T-helper 2 cell treated with Interferon-gamma antibody and Interleukin-4, amounts not matched to agents 100 ng/mL and 5 ng/mL, for 36 hours (primary cell): ENCODE results near the gene CLK1. TPM values are rescaled to one million over a fixed set of nuclear protein-coding genes. Genes with fewer than 3 reads are reported as not detected.

ENCODE experiments used
- intact Hi-C: fragments of 100-400 bp; cut with micrococcal nuclease; formaldehyde crosslinking; loops from one replicate; pipeline ENCODE4 v1.15.1; 2023
- total RNA-seq: library from RNA; stranded (reverse); gene quantifications from 2 replicates; pipeline ENCODE4 v1.2.3, GENCODE V29; 2022

CLK1 gene
- 118 and 130 TPM in 2 replicates for total RNA-seq

- intact Hi-C loops: loop anchor here (1.0 to 10.0 kb wide), 8 partner anchors 25 to 1400 kb away; partner anchors contain the start of genes BZW1, HYCC2, MAIP1 and NIF3L1
These were observed at the start of gene CLK1 for GRCh38 chr2:200864176-200865034. Gene CLK1 (minus strand): TSS chr2:200864658. CDS start chr2:200861862, 2,796 bp downstream.

DNA sequence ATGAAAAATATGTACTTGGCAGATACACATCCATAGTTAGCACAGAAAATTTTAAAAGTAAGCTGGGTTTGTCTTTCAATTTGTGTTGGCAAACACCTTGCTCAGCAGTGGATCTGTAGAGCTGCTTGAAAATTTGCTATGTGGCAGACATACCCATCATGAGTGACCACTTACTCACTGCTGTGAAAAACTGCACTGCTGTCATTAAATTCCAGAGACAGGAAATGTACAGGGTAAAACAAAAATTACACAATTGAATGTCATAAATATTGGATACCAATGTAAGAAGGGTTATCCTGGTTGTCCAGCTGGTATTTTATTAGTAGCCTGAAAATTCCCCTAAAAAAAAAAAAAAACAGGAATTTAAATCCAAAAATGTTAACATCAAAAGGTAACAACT, 49.2 kb upstream of the CLK1 start:
- intact Hi-C loops: no loop called here

GRCh38 chr2:200909958-200910357, 45.5 kb upstream of the CLK1 start:
- intact Hi-C loops: no loop called here

DNA sequence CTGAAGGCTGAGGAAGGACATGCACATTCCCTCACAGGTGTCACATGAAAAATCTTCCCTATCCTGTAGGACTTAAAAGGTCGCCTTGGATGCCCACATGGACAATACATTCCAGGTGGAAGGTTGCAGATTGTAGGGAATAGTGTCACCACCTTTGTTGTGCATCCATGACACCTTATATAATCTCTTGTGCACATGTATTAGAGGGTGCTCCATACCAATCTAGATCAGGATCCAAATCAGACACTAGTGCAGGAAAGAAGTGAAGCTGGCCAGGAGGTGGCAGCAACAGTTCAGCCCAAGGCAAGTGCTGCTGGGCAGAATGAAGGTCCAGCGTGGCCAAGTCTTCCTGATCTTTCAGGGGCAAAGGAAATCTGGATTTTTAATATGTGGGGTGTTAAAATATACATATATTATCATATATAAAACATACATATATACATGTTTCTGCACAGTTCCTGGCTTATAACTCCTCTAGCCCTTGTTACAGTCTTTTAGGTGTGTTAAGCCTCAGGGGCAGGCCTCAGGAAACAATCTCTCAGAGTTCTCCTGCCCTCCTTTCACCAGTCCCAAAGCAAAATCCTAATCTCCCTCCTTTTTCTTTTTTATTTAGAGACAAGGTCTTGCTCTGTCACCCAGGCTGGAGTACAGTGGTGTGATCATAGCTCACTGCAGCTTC, 41.3 kb upstream of the CLK1 start:
- intact Hi-C loops: loop anchor here (1.0 kb wide), 3 partner anchors 253 to 327 kb away; no protein-coding TSS in a partner anchor

DNA sequence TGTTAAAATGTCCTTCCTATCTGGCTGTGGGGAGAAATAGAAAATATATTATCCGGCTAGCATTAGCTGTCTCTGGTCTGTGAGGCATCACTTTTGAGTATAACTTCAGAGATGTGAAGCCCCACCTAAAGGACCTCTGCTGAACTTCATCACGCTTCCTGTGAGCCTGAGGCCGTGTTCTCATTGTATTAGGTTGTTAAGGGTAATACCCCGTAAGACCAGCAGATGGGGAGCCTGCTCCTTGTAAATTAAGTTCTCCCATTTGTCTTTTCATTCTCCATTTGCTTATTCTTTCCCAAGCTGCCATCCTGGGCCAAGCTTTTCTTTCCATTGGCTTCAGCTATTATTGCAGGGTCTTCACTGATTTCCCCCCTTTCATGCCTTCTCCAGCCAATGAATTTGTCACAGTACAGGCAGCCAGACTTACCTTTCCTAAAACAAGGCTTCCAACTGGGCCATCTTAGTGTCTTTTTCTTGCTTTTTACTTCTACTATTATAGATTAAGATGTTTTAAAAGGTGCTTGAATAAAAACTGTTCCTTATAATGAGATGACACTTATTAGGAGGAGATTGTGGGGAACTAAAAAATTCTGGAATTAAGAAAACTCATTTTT, 37.1 kb upstream of the CLK1 start:
- intact Hi-C loops: loop anchor here (1.0 to 5.0 kb wide), 8 partner anchors 12 to 332 kb away; partner anchors contain the start of genes CFLAR, NIF3L1, ORC2 and PPIL3

DNA sequence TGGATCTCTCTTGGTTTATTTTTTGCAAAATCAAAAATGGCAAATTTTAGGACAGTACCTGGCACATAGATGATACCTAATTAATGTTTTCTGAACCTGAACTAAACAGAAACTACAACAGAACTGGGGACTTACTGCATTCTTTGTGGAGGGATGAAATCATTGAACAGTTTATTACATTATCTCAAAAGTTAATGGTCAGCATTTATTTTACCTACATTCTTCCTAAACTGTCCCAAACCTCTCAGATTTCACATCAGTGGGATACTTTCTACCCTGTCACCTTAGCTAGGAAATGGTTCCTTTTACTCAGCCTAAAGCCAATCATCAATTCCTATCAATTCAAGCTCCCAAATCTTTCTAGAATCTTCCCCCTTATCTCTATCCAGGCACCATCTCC, 35.0 kb upstream of the CLK1 start:
- intact Hi-C loops: no loop called here

DNA sequence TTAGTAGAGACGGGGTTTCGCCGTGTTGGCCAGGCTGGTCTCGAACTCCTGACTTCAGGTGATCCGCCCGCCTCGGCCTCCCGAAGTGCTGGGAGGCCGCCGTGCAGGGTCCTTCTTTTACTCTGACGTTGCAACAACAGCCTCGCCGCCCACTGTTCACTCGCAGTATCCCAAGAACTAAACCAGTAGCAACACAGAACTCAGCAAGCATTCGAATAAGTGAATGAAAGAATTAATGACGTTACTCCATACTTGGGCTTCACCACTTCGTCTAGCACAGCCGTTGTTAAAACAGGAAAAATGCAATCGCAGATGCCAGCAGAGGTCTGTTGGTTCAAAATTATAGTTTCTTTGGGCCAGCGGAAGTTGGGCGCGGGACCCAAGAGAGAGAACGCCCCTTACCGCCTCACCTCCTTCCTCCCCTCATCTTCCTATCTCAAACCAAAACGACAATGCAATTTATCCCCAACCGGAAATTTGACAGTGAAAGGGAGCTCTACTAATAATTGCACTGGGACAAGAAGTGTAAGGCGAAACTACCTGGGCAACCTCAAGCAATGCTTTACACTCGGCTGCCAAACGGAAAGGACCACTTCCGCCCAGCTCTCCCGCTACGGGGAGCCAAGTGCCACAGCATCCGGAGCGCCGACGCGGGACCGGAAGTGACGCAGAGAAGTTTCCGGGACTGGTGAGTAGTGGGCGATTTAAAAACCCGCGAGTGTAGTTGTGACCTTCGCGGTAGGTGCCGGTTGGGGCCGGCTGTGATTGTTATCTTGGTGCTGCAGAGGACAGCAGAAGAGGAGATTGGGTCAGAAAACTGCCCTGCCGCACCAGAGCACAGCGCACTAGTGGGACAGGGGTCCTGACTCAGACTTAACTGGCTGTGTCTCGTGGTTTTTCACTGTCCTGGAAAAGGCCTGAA, 24.5 kb upstream of the CLK1 start, which contains the start of the genes NIF3L1 and PPIL3:
TSS of gene NIF3L1 (plus strand) at position 668 of the 922 bp plus-strand sequence. CDS start 2,573 bp downstream, outside the sequence.
TSS of gene PPIL3 (minus strand) at position 374 of the 922 bp plus-strand sequence. CDS start 1,462 bp downstream, outside the sequence.
- intact Hi-C loops: loop anchor here (1.0 to 10.0 kb wide), 12 partner anchors 12 to 562 kb away; partner anchors contain the start of genes BZW1, CFLAR, CLK1 and HYCC2

DNA sequence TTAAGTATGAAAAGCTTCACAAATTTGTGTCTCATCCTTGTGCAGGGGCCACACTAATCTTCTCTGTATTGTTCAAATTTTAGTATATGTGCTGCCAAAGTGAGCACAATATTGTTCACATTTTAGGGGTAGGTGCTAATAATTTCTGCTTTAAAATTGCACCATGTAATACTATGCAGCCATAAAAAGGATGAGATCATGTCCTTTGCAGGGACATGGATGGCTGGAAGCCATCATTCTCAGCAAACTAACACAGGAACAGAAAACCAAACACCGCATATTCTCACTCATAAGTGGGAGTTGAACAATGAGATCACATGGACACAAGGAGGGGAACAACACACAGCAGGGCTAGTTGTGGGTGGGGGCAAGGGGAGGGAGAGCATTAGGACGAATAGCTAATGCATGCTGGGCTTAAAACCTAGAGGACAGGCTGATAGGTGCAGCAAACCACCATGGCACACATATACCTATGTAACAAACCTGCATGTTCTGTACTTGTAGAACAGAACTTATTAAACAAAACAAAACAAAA, 17.3 kb upstream of the CLK1 start:
- intact Hi-C loops: loop anchor here (10.0 kb wide), 1 partner anchor 507 kb away; no protein-coding TSS in a partner anchor

DNA sequence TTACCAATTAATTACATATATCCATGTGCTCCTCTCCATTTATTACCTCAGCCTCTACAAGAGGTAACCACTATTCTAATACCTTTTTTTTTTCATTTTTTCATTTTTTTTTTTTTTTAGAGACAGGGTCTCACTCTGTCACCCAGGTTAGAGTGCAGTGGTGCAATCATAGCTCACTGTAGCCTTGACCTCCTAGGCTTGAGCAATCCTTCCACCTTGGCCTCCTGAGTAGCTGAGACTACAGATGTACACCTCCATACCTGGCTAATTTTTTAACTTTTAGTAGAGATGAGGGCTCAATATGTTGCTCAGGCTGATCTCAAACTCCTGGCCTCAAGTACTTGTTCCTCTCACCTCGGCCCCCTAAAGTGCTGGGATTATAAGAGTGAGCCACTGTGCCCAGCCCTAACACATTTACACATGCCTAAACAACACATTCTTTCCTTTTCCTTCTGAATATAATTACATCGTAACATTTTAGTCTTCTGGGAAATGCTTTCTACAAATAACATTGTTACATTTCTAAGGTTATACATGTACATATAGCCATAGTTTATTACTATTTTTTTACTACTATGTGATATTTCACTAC, 13.9 kb upstream of the CLK1 start:
- intact Hi-C loops: no loop called here

DNA sequence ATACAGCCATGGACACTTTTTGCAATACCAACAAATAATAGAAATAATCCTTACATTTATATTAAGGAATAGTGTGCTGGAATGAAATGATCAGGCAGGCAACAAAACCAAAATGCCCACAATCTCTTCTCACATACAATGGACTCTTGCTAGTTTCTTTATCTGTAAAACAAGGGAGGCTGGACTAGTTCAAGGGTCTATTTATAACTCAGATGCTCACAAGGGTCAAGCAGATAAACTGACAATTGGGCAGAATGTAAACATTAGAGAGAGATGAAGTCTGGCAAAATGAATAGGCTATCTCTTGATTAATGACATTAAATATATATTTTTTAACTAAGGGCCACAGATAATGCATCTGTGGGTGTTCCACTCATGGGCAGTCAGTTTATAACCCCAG, 13.0 kb upstream of the CLK1 start:
- intact Hi-C loops: no loop called here

DNA sequence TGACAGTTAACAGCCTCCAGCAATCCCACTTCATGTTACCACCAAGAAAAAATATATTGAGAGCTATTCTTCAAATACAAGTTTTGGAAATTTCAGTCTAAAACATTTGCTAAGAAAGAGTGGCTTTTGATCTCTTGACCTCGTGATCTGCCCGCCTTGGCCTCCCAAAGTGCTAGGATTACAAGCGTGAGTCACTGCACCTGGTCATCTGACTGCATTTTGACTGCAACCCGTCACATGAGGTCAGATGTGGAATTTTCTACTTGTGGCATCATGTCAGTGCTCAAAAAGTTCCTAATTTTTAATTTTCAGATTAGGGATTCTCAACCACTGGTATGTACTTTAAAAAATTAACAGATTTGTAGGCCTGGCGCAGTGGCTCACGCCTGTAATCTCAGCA, 9.1 kb upstream of the CLK1 start:
- intact Hi-C loops: no loop called here

- intact Hi-C loops: no loop called here
These were observed 6.7 kb upstream of the CLK1 start for GRCh38 chr2:200871151-200871550.

DNA sequence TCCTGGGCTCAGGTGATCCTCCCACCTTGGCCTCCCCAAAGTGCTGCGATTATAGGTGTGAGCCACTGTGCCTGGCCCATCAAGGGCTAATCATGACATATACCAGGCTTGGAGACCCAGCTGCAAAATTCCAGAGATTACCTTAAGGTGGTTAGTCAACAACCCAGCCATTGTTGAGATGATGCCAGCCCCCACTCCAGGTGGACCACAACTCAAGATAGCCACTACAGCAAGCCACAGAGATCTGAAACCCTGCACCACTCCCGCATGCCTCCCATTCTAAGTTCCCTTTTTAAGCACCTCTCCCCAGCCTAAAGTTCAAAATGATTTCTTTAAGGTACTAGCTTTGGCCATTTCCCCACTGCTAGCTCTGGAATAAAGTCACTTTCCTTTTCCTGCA, 4.6 kb upstream of the CLK1 start:
- intact Hi-C loops: loop anchor here (10.0 kb wide), 2 partner anchors 914 to 1396 kb away; partner anchors contain the start of genes MAIP1, NOP58 and TYW5

GRCh38 chr2:200863782-200864175, 679 bp downstream of the CLK1 start:
- intact Hi-C loops: loop anchor here (1.0 to 10.0 kb wide), 10 partner anchors 26 to 1401 kb away; partner anchors contain the start of genes BZW1, HYCC2, MAIP1 and NIF3L1

DNA sequence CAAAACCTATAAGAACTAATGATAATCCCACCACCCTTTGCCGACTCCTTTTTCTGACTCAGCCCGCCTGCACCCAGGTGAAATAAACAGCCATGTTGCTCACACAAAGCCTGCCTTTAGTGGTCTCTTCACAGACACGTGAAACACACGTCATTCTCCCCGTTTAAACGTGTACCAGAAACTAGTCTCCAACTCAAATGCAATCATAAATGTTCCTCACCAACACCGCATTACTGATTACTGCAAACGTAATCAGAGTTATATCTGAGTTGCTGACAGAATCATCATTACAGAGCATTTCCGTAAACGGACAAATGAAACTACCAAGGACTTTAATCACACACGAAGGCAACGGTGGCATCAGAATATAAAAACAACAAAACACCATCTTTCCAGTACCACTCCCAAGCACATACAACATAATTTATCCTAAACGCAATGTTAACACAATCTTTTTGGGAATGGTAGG, 1.9 kb downstream of the CLK1 start:
- intact Hi-C loops: loop anchor here (2.0 to 10.0 kb wide), 5 partner anchors 335 to 1402 kb away; partner anchors contain the start of genes MAIP1, NOP58, SGO2 and TYW5

DNA sequence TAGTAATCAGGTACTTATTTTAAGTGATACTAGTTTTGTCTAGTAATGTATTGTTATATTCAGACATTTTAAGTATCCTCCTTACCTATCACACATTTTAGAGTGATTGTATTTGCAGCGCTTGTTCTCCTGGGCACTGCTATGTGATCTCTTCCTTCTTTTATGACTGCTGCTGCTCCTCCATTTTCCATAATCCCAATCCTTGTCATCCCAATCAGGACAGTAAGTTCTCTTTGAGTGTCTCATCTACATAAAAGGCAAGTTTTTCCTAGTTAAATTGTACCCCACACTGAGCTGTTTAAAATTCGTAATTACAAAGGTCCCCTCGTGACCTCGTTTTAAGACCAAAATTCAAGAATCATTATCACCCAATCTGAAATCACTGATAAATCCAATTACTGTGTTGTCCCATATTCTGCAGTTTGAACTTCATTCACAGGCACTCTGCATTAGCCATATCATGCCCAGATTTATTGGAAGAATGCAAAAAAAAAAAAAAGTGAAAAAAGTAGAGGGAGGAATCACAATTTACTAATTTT, 2.8 kb downstream of the CLK1 start:
- intact Hi-C loops: loop anchor here (2.0 to 10.0 kb wide), 5 partner anchors 334 to 1403 kb away; partner anchors contain the start of genes MAIP1, NOP58, SGO2 and TYW5

DNA sequence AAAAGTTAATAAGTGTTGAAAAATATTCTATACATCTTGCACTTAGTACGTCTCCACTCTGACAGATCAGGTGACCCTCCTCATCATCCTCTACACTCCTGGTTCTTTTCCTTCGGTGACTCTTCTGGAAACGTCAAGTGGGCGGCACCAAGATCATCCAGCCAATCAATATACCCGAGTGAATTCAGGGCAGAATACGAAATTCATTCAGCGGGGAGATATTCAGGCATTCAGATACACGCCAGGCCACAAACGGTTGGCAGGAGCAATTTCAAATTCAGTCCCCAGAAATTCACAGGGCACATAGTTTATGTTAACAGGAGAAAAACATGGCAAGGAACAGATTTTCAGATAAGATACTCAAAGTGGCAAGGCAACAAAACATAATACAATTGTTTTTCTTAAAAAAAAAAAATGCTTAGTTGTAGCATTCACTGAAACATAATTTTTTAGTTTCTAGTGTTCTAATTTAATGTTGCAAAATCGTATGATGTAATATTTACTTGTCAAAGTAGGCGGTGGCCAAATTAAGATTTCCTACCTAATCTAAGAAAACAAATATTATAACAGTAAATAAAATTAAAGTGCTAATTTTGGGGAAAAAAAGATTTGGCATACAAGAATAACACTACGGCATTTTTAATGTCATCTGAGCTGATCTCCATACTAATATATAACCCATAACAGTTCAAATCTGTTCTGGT, 4.2 kb downstream of the CLK1 start:
- intact Hi-C loops: loop anchor here (5.0 to 10.0 kb wide), 3 partner anchors 333 to 1405 kb away; partner anchors contain the start of genes MAIP1, NOP58, SGO2 and TYW5

DNA sequence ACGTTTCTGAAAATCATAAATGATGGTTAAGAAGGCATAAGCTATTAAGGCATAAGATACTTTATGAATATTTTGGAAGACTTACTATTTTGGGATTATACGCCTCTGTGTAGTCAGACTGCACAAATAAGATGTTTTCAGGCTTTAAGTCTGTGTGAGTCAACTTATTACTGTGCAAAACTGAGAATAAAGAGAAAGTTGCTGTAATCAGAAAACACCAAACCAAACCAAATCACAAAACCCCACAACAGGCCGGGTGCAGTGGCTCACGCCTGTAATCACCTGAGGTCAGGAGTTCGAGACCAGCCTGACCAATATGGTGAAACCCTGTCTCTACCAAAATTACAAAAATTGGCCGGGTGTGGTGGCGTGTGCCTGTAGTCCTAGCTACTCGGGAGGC, 7.7 kb downstream of the CLK1 start:
- intact Hi-C loops: no loop called here
